HG03060 (cell line): ENCODE data around the gene ZMYM3.
"Not testable (repeated sequence)": the region's sequence is repeated elsewhere in the genome, so short reads cannot be mapped to it uniquely, and the experiment has no call there.

Source experiments
- ATAC-seq: cut with Tn5 transposase; IDR thresholded peaks from one replicate; pipeline ENCODE4 v1.9.1; 2021; ENCODE audit warnings: low read depth, moderate number of reproducible peaks; ENCODE audit not compliant: unreplicated experiment

ZMYM3 gene

DNA sequence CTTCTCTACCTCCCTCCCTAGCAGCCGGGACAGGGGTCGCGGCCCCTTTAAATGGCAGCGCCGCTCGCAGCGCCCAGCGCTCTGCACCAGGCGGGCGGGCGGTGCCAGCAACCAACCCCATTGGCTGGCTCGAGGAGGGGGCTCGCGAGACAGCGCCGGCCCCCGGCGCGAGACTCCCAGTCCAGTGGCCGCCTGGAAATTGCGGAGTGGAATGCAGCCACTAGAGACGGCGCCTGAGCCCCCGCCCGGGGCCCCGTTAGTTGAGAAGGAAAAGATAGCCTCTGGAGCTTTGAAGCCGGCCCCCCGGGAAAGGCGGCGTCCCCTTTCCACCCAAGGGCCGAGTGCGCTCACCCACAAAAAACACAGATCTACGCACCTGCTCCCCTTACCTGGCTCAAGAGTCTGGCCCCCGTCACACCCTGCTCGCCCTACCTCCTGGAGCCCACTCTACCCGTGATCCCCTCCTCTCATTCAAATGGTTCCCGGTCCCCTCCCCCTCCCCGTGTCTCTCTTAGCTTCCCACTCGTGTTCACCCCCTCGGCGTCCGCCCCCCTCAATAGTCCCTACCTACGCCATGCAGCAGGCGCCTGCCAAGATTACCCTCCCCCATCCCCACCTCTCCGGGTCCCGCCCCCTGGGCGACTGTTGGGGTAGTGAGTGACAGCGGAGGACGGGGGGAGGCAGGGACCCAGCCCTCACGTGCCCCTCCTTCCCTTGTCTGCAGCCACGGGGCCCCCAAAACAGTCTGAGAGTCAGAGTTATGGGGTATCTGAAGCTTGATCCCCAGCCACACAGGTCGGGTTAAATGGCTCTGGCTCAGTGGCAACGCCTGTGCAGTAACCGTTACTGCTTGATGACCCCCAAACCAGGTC is at the start of gene ZMYM3:
TSS of gene ZMYM3 (minus strand) at position 49 of the 872 bp plus-strand sequence. CDS start 885 bp downstream, outside the sequence.
- peak; percentile 53 for ATAC-seq

GRCh38 chrX:71302461-71303213 is 48.7 kb upstream of the ZMYM3 start:
- no peak for ATAC-seq

- no peak for ATAC-seq
Measured at GRCh38 chrX:71301195-71301924, 47.4 kb upstream of the ZMYM3 start, which contains the start of gene ITGB1BP2. Gene ITGB1BP2, plus strand, starts transcription at chrX:71301750. Its CDS starts 57 bp downstream, at chrX:71301807.

GRCh38 chrX:71300495-71300894 is 46.6 kb upstream of the ZMYM3 start:
- ATAC-seq: not testable (repeated sequence)

GRCh38 chrX:71300064-71300463 is 46.1 kb upstream of the ZMYM3 start:
- ATAC-seq: not testable (repeated sequence)

DNA sequence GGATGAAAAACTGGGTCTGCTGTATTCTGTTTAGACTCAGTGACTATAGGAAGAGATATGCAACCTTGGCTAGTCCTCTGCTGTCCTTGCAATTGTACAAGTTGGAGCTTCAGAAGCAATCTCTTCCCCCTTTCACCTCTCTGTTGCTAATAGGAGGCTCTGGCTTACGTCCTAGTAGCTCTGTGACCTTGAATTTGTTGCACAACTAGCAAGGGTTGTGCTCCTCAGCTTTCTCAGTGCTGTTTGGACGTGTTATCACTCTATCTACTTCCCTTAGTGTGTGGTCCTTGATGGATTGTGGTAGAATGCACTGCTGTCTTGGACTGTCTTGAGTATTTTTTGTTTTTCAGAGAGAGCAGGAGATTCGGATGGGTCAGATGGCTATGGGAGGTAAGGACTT is 44.2 kb upstream of the ZMYM3 start:
- ATAC-seq: no peak

- ATAC-seq: no peak
Measured at GRCh38 chrX:71296806-71297205, 42.9 kb upstream of the ZMYM3 start.

- no peak for ATAC-seq
Measured at GRCh38 chrX:71292669-71293365, 38.9 kb upstream of the ZMYM3 start.

DNA sequence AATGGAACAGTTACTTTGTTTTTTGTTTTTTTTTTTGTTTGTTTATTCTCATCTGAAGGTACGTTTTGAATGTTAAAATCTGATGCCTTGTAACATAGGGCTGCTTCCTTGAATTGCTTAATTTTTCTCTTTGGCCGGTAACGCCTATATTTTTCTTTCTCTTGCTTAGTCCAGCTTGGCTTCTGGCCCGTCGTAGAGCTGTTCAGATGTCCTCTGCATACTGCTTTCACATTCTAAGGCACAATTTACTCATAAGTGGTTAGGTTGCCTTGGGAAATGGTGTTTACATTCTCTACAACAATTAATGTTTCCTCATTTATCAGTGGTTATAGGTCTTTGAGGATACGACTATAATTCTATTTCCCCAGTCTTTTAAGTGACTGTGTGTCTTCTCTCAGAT is 37.4 kb upstream of the ZMYM3 start:
- ATAC-seq: no peak

- no peak for ATAC-seq
Measured at GRCh38 chrX:71285929-71286328, 32.0 kb upstream of the ZMYM3 start.

DNA sequence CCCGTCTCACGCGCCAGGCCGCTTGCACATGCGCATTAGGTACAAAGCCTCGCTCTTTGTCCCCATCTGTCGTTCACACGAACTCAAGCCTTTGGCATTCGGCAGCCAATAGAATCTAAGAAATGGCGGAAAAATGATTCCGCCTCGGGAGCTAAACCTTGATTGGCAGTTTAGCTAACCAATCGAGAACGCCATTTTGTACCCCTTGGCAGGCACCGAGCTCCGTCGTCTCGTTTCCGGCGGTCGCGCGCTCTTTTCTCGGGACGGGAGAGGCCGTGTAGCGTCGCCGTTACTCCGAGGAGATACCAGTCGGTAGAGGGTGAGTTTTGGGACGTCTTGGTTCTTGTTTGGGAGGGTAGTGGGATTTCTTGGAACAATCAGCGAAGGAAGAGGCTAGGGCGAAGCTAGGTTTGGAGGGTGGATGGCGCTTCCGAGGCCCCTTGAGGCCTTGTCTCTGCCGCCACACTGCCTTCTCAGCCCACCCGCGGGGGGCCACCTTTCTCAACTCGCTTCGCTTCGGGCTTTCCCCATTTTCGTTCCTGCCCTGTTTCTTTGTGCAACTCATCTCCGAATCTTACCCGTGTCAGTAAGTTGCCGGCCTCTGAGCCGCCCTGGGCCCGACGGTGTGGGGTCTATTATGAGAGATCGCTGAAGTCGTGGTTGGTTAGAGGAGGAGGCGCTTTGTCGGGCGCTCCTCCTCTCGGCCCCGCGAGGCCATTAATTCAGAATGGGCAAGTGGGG is 29.6 kb upstream of the ZMYM3 start, which contains the start of gene NONO:
TSS of gene NONO (plus strand) at position 233 of the 741 bp plus-strand sequence. CDS start 7,003 bp downstream, outside the sequence.
- peak; percentile 91 for ATAC-seq

GRCh38 chrX:71282514-71283402 is 28.8 kb upstream of the ZMYM3 start:
- ATAC-seq: peak; percentile 15

- not testable (repeated sequence) for ATAC-seq
Measured at GRCh38 chrX:71281300-71281699, 27.4 kb upstream of the ZMYM3 start.

- ATAC-seq: not testable (repeated sequence)
Measured at GRCh38 chrX:71272313-71272712, 18.4 kb upstream of the ZMYM3 start.

DNA sequence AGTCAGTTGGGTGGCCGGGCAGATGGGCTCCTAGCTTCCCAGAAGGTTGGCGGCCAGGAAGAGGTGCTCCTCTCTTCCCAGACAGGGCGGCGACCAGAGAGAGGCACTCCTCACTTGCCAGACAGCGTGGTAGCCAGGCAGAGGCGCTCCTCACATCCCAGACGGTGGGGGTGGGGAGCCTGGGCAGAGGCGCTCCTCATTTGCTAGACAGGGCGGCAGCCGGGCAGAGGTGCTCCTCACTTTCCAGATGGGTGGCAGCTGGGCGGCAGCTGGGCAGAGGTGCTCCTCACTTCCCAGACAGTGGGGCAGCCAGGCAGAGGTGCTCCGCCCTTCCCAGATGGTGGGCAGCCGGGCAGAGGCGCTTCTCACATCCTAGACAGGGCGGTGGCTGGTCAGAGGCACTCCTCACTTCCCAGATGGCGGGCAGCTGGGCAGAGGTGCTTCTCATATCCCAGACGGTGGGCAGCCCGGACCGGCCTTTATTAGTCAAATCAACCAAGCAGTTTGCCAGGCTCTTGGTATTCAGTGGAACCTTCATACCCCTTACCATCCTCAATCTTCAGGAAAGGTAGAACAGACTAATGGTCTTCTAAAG is 16.0 kb upstream of the ZMYM3 start:
- ATAC-seq: no peak

- not testable (repeated sequence) for ATAC-seq
Measured at GRCh38 chrX:71268624-71269023, 14.7 kb upstream of the ZMYM3 start.

- ATAC-seq: no peak
Measured at GRCh38 chrX:71256856-71257255, 2.9 kb upstream of the ZMYM3 start.

DNA sequence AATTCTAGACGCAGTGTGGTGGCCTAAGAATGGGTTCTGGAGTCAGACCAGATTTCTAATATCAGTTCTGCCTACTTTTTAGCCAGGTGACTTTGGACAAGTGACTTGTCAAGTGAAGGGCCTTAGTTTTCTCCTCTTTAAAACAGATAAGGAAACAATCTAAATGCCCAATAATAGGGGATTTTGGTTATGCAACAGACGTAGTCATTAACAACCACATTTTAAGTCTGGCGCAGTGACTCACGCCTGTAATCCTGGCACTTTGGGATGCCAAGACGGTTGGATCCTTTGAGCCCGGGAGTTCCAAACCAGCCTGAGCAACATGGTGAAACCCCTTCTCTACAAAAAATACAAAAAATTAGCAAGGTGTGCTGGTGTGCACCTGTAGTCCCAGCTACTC is 2.1 kb upstream of the ZMYM3 start:
- ATAC-seq: no peak
